Endothelial cell of umbilical vein (primary cell): Measurements from ENCODE around the gene ACBD6. TPM values are rescaled to one million over a fixed set of nuclear protein-coding genes. Genes with fewer than 3 reads are reported as not detected.

Source experiments
- BruUV-seq: library from RNA; stranded (reverse); fragments of 400-500 nt; replicated peaks from 2 replicates; lab custom pipeline; 2021; lab: Mats Ljungman, UMichigan
- CTCF ChIA-PET: fragments of 300-600, 350-600 bp; sonication (Branson Sonifier 250); formaldehyde crosslinking; loops from one replicate; lab custom pipeline; 2021; ENCODE audit warnings: antibody characterized with exemption, inconsistent platforms; lab: Charles Lee
- POLR2A ChIA-PET: fragments of 300-600, 350-600 bp; sonication (Branson Sonifier 250); formaldehyde crosslinking; loops from one replicate; lab custom pipeline; 2021; ENCODE audit warnings: antibody characterized with exemption, inconsistent platforms; lab: Charles Lee
- DNase-seq: peaks from one replicate; pipeline ENCODE4 v3.0.0-alpha.2; 2011; ENCODE audit warnings: low read depth, low spot score
- FAIRE-seq: peaks from 2 replicates; lab custom pipeline; 2011; peaks lifted over from hg19 to GRCh38; lab: Jason Lieb, UNC
- H2AFZ ChIP-seq: 2 replicates; pipeline ENCODE4 v1.6.0; 2012; ENCODE audit warnings: low read depth, low read length, control low read depth, inconsistent platforms
- H3K27ac ChIP-seq: 2 replicates; pipeline ENCODE4 v1.5.1; 2011; ENCODE audit warnings: low read depth, mild to moderate bottlenecking, control low read depth, low read length, moderate library complexity; ENCODE audit not compliant: insufficient read depth
- H3K27me3 ChIP-seq, 2 experiments: 2 replicates each; pipeline versions ENCODE4 v1.6.0 to v1.6.1; 2011; ENCODE audit warnings: low read length in 2 of 2, mixed read lengths in 1 of 2; ENCODE audit not compliant: control insufficient read depth in 2 of 2, insufficient read depth in 2 of 2
- H3K36me3 ChIP-seq, 2 experiments: 2 replicates in 1 of 2; 3 replicates in 1 of 2; pipeline ENCODE4 v1.5.1; 2011; ENCODE audit warnings: low read length in 2 of 2, mild to moderate bottlenecking in 1 of 2, moderate library complexity in 1 of 2; ENCODE audit not compliant: control insufficient read depth in 2 of 2, insufficient read depth in 2 of 2; ENCODE audit errors: extremely low read depth in 1 of 2
- H3K4me1 ChIP-seq: 3 replicates; pipeline ENCODE4 v1.5.1; 2011; ENCODE audit warnings: mild to moderate bottlenecking, low read length; ENCODE audit not compliant: control insufficient read depth, insufficient read depth; ENCODE audit errors: extremely low read depth
- H3K4me2 ChIP-seq: 2 replicates; pipeline ENCODE4 v1.6.1; 2011; ENCODE audit warnings: low read length, control low read depth, mixed read lengths; ENCODE audit not compliant: insufficient read depth
- H3K4me3 ChIP-seq, 3 experiments: fragments of 200-600 bp in 1 of 3; sonication (generic), shearing (Covaris generic) in 1 of 3; replicated peaks in 1 of 3; 2 replicates each; pipeline ENCODE4 v1.5.1; 2011 to 2016; ENCODE audit warnings: control low read depth in 3 of 3, low read length in 3 of 3, mild to moderate bottlenecking in 2 of 3, inconsistent platforms in 1 of 3, low read depth in 1 of 3, moderate library complexity in 1 of 3; ENCODE audit not compliant: insufficient read depth in 1 of 3
- H3K79me2 ChIP-seq: 2 replicates; pipeline ENCODE4 v1.6.0; 2012; ENCODE audit warnings: low read length, inconsistent platforms; ENCODE audit not compliant: control insufficient read depth, insufficient read depth
- H3K9ac ChIP-seq: replicated peaks from 2 replicates; pipeline ENCODE3; 2011; ENCODE audit warnings: low read length, control low read depth; ENCODE audit not compliant: insufficient read depth; ENCODE audit errors: extremely low read depth
- H3K9me1 ChIP-seq: replicated peaks from 3 replicates; pipeline ENCODE4 v1.6.0; 2011; ENCODE audit warnings: mild to moderate bottlenecking, low read length; ENCODE audit not compliant: control insufficient read depth, insufficient read depth; ENCODE audit errors: extremely low read depth
- H3K9me3 ChIP-seq: replicated peaks from 2 replicates; pipeline ENCODE4 v1.5.1; 2012; ENCODE audit warnings: low read length, inconsistent platforms; ENCODE audit not compliant: control insufficient read depth, insufficient read depth
- H4K20me1 ChIP-seq: replicated peaks from 2 replicates; pipeline ENCODE3; 2011; ENCODE audit warnings: mild to moderate bottlenecking, low read length; ENCODE audit not compliant: control insufficient read depth, insufficient read depth; ENCODE audit errors: extremely low read depth
- CTCF ChIP-seq, 2 donors: IDR thresholded peaks; 1 replicate in 1 of 2; 2 replicates in 1 of 2; pipeline ENCODE4 v1.5.1; 2011; ENCODE audit warnings: low read length in 2 of 2, mild to moderate bottlenecking in 2 of 2, moderate library complexity in 2 of 2, control low read depth in 1 of 2, inconsistent platforms in 1 of 2, low read depth in 1 of 2; ENCODE audit not compliant: insufficient read depth in 1 of 2; ENCODE audit errors: extremely low read depth in 1 of 2
- EZH2 ChIP-seq: IDR thresholded peaks from 2 replicates; pipeline ENCODE4 v1.6.1; 2012; ENCODE audit warnings: borderline replicate concordance, low read depth, mild to moderate bottlenecking, moderate library complexity, low read length, inconsistent platforms; ENCODE audit not compliant: severe bottlenecking
- FOS ChIP-seq: IDR thresholded peaks from 2 replicates; pipeline ENCODE4 v1.6.1; 2011; ENCODE audit warnings: mild to moderate bottlenecking, low read length, moderate library complexity, borderline replicate concordance; ENCODE audit not compliant: insufficient read depth
- GATA2 ChIP-seq: IDR thresholded peaks from 2 replicates; pipeline ENCODE4 v1.7.0; 2011; ENCODE audit warnings: low read depth, mild to moderate bottlenecking, moderate library complexity, mixed read lengths, low read length; ENCODE audit not compliant: insufficient read length, insufficient read depth
- JUN ChIP-seq: IDR thresholded peaks from 2 replicates; pipeline ENCODE4 v1.6.1; 2011; ENCODE audit warnings: borderline replicate concordance, low read depth; ENCODE audit not compliant: insufficient read length, insufficient read depth
- MAX ChIP-seq: IDR thresholded peaks from 2 replicates; pipeline ENCODE4 v1.6.1; 2011; ENCODE audit not compliant: insufficient read depth, insufficient read length
- MYC ChIP-seq: IDR thresholded peaks from one replicate; pipeline ENCODE4 v1.6.1; 2011; ENCODE audit warnings: mild to moderate bottlenecking, low read depth, low read length
- POLR2A ChIP-seq: IDR thresholded peaks from 2 replicates; pipeline ENCODE4 v1.6.1; 2012; ENCODE audit warnings: low read depth, mild to moderate bottlenecking, control low read depth, low read length
- POLR2AphosphoS5 ChIP-seq: IDR thresholded peaks from 2 replicates; pipeline ENCODE4 v1.6.1; 2012; ENCODE audit warnings: low read depth, mild to moderate bottlenecking, control low read depth, low read length, moderate library complexity; ENCODE audit not compliant: insufficient read depth
- dilution Hi-C: fragments of 300-500 bp; cut with MboI; formaldehyde crosslinking; loops from one replicate; pipeline ENCODE4 v1.15.0; 2019; ENCODE audit warnings: low sequenced_read_pairs; ENCODE audit not compliant: extremely low pct_ligation_motif_present
- intact Hi-C: fragments of 100-400 bp; cut with micrococcal nuclease; formaldehyde crosslinking; loops from one replicate; pipeline ENCODE4 v1.10.0; 2022
- polyA plus RNA-seq, 4 experiments: library from polyadenylated mRNA; depleted of rRNA in 3 of 4; stranded (reverse) in 3 of 4; unstranded in 1 of 4; fragments of >200 nt; gene quantifications; 2 replicates each; pipeline versions ENCODE4 v1.2.1 to v1.2.3, GENCODE V29; 2011 to 2012; ENCODE audit warnings: missing spikeins in 1 of 4
- total RNA-seq: library from RNA; stranded (reverse); gene quantifications from 2 replicates; pipeline ENCODE4 v1.2.3, GENCODE V29; 2021

Gene ACBD6
- total and polyA plus RNA-seq, 2 donors (not counting 3 experiments of a cell fraction or from before 2014, with no cell fraction given), result 55.6 to 56.4 TPM

GRCh38 chr1:180415985-180416633 is 86.3 kb downstream of the ACBD6 start:
- dilution Hi-C loops (no loop called here), intact Hi-C loops (loop anchor here (1.0 to 5.0 kb wide), 3 partner anchors 49 to 228 kb away; no protein-coding TSS in a partner anchor)
- no peaks in the 10 kb centered on the region for H3K4me1 ChIP-seq
- H3K79me2 ChIP-seq, result peaks cover 7% of the 10 kb centered on the region
- FAIRE-seq, result no peak
- H3K4me2 ChIP-seq, result no peak overlapping the region
- no peak overlapping the region for H3K4me3 ChIP-seq
- peak; percentile 27 to 39 for TF ChIP-seq CTCF (IDR thresholded peaks at IDR 0.05; ENCODE audit: extremely low read depth in 1 of 2, insufficient read depth in 1 of 2, low read depth in 1 of 2, low read length in 2 of 2)
- no peak for TF ChIP-seq GATA2
- BruUV-seq, result no TSS peak
- no peaks in the 10 kb centered on the region for H3K9me3 ChIP-seq
- H4K20me1 ChIP-seq, result peaks cover 3% of the 10 kb centered on the region
- no peaks in the 10 kb centered on the region for H3K27me3 ChIP-seq
- peak; percentile 41 for DNase-seq
- ChIA-PET POLR2A (no interaction called here), CTCF (interaction anchor here (0.5 to 7.4 kb wide), 23 partner anchors 9 to 325 kb away, joined by 3 to 121 read pairs (median 5); no protein-coding TSS in a partner anchor)
- no peak overlapping the region for H2AFZ ChIP-seq
- peaks cover 0 to 2% of the 10 kb centered on the region in 2 experiments for H3K36me3 ChIP-seq
- H3K9ac ChIP-seq, result no peak overlapping the region
- no peaks in the 10 kb centered on the region for H3K9me1 ChIP-seq
- H3K27ac ChIP-seq, result no peak overlapping the region

GRCh38 chr1:180415236-180415848 is 87.0 kb downstream of the ACBD6 start:
- Histone ChIP-seq H2AFZ (no peak overlapping the region), H3K27me3 (no peaks in the 10 kb centered on the region), H3K79me2 (peaks cover 7% of the 10 kb centered on the region), H3K4me3 (no peak overlapping the region), H3K27ac (no peak overlapping the region), H3K4me2 (no peak overlapping the region), H3K9me1 (no peaks in the 10 kb centered on the region), H3K4me1 (no peaks in the 10 kb centered on the region), H4K20me1 (peaks cover 3% of the 10 kb centered on the region), H3K9me3 (no peaks in the 10 kb centered on the region), H3K9ac (no peak overlapping the region), H3K36me3 (peaks cover 0 to 2% of the 10 kb centered on the region in 2 experiments)
- ChIA-PET CTCF (interaction anchor here (0.5 to 7.4 kb wide), 23 partner anchors 8 to 234 kb away, joined by 3 to 121 read pairs (median 5); no protein-coding TSS in a partner anchor), POLR2A (no interaction called here)
- dilution Hi-C loops, result no loop called here
- DNase-seq (no peak), FAIRE-seq (no peak)
- BruUV-seq, result no TSS peak
- intact Hi-C loops, result loop anchor here (5.0 kb wide), 1 partner anchor 48 kb away; no protein-coding TSS in a partner anchor
- TF ChIP-seq JUN (no peak), POLR2A (no peak), POLR2AphosphoS5 (no peak), GATA2 (no peak), CTCF (IDR thresholded peaks at IDR 0.05; ENCODE audit: extremely low read depth in 1 of 2, insufficient read depth in 1 of 2, low read depth in 1 of 2, low read length in 2 of 2) (no peak), FOS (no peak), MAX (no peak), EZH2 (no peak), MYC (no peak)
